ENCODE results near the gene LSM2. TPM values are rescaled to one million over a fixed set of nuclear protein-coding genes. Genes with fewer than 3 reads are reported as not detected.

The LSM2 gene
- polyA plus RNA-seq, 3 donors = 26.0 to 41.0 (median 40.0) TPM

DNA sequence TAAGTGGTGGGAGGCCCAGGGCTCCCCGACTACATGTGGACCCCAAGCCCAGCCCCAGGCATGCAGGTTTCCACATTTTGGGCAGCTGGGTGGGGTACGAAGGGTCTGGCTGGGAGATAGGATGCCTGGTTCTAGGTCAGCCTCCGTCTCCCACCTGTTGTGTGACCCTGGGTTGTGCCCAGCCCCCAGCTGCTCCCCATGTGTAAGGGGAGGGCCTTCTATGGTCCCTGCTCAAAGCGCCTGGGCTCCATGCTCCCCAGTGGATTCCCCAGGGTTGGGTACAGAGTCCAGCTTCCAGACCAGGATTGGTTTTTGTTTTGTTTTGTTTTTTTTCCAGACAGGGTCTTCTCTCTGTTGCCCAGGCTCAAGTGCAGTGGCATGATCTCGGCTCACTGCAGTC is 28.6 kb downstream of the LSM2 start:
- no peak overlapping the region for H3K4me3 Mint-ChIP-seq
- TF ChIP-seq, protein P1, sequence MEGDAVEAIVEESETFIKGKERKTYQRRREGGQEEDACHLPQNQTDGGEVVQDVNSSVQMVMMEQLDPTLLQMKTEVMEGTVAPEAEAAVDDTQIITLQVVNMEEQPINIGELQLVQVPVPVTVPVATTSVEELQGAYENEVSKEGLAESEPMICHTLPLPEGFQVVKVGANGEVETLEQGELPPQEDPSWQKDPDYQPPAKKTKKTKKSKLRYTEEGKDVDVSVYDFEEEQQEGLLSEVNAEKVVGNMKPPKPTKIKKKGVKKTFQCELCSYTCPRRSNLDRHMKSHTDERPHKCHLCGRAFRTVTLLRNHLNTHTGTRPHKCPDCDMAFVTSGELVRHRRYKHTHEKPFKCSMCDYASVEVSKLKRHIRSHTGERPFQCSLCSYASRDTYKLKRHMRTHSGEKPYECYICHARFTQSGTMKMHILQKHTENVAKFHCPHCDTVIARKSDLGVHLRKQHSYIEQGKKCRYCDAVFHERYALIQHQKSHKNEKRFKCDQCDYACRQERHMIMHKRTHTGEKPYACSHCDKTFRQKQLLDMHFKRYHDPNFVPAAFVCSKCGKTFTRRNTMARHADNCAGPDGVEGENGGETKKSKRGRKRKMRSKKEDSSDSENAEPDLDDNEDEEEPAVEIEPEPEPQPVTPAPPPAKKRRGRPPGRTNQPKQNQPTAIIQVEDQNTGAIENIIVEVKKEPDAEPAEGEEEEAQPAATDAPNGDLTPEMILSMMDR (IDR thresholded peaks at IDR 0.05) = no peak

DNA sequence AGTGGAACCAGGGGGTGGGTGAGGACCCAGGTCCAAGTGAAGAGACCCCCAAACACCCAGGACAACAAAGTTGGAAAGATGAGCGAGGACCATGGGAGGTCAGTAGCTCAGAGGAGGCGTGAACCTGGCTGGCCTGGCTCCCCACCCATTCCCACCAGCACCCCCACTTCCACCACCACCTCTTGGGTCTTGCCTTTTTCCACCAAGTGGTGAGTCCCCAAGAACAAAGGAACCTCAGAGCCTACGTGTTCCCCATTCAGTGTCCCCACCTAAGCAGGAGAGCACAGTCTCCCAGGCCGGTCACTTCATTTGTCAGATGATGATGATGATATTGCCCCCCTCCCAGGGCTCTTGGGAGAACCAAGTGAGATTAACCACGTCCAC is 29.1 kb downstream of the LSM2 start:
- Histone ChIP-seq H3K27me3 (ENCODE audit: control insufficient read depth in 2 of 2, insufficient read depth in 2 of 2, low read length in 2 of 2) (no peaks in the 10 kb centered on the region), H3K36me3 (replicated peaks in 1 of 2; ENCODE audit: control insufficient read depth in 1 of 2, insufficient read depth in 2 of 2, low read length in 2 of 2) (peaks cover 46 to 49% of the 10 kb centered on the region in 2 donors), H3K4me2 (replicated peaks; ENCODE audit: extremely low read depth, low read length, poor library complexity, severe bottlenecking) (no peak overlapping the region), H3K4me1 (ENCODE audit: control insufficient read depth in 1 of 2, insufficient read depth in 2 of 2, low read length in 2 of 2) (peaks cover 13 to 15% of the 10 kb centered on the region in 2 donors), H3K27ac (ENCODE audit: low read depth in 1 of 2, low read length in 2 of 2) (no peak overlapping the region), H2AFZ (ENCODE audit: insufficient read depth, low read depth, low read length, poor library complexity, severe bottlenecking) (no peak overlapping the region), H4K20me1 (ENCODE audit: insufficient read depth, low read length) (no peaks in the 10 kb centered on the region), H3K79me2 (ENCODE audit: insufficient read depth, low read length) (no peaks in the 10 kb centered on the region), H3K4me3 (replicated peaks in 1 of 3; ENCODE audit: low read depth in 2 of 3, low read length in 3 of 3) (no peak overlapping the region), H3K9ac (ENCODE audit: insufficient read depth, low read length, poor library complexity, severe bottlenecking) (peak overlapping the region; percentile 46), H3K9me3 (replicated peaks in 1 of 2; ENCODE audit: control insufficient read depth in 1 of 2, insufficient read depth in 1 of 2, low read length in 2 of 2) (no peaks in the 10 kb centered on the region)
- Mint-ChIP-seq H3K27ac (peak overlapping the region in 6 of 7 donors; percentile 15 to 74 (median 31)), H3K27me3 (ENCODE audit: low read depth in 3 of 3) (peaks cover 0 to 3% (median 2%) of the 10 kb centered on the region in 3 donors), H3K4me3 (no peak overlapping the region), H3K4me1 (peaks cover 15% of the 10 kb centered on the region), H3K9me3 (no peaks in the 10 kb centered on the region), H3K36me3 (peaks cover 37 to 53% of the 10 kb centered on the region in 2 donors)
- DNase-seq = no peak
- WGBS (ENCODE audit: insufficient coverage) = 96% methylated on average over 4 of the region's 5 CpGs
- TF ChIP-seq, protein P1 (IDR thresholded peaks at IDR 0.05) = no peak
- intact Hi-C loops (cut with micrococcal nuclease) = no loop called here

More for the DNA sequence above, 28.6 kb downstream of the LSM2 start:
- H3K36me3 Mint-ChIP-seq = peaks cover 42 to 58% of the 10 kb centered on the region in 2 donors
- peaks cover 15% of the 10 kb centered on the region for H3K4me1 Mint-ChIP-seq
- Histone ChIP-seq H3K9me3 (replicated peaks in 1 of 2; ENCODE audit: control insufficient read depth in 1 of 2, insufficient read depth in 1 of 2, low read length in 2 of 2) (no peaks in the 10 kb centered on the region), H4K20me1 (ENCODE audit: insufficient read depth, low read length) (no peaks in the 10 kb centered on the region), H3K4me2 (replicated peaks; ENCODE audit: extremely low read depth, low read length, poor library complexity, severe bottlenecking) (no peak overlapping the region), H2AFZ (ENCODE audit: insufficient read depth, low read depth, low read length, poor library complexity, severe bottlenecking) (no peak overlapping the region), H3K9ac (ENCODE audit: insufficient read depth, low read length, poor library complexity, severe bottlenecking) (no peak overlapping the region), H3K27me3 (ENCODE audit: control insufficient read depth in 2 of 2, insufficient read depth in 2 of 2, low read length in 2 of 2) (no peaks in the 10 kb centered on the region), H3K27ac (ENCODE audit: low read depth in 1 of 2, low read length in 2 of 2) (no peak overlapping the region), H3K4me1 (ENCODE audit: control insufficient read depth in 1 of 2, insufficient read depth in 2 of 2, low read length in 2 of 2) (peaks cover 13 to 15% of the 10 kb centered on the region in 2 donors), H3K4me3 (replicated peaks in 1 of 3; ENCODE audit: low read depth in 2 of 3, low read length in 3 of 3) (no peak overlapping the region), H3K36me3 (replicated peaks in 1 of 2; ENCODE audit: control insufficient read depth in 1 of 2, insufficient read depth in 2 of 2, low read length in 2 of 2) (peaks cover 51 to 54% of the 10 kb centered on the region in 2 donors), H3K79me2 (ENCODE audit: insufficient read depth, low read length) (no peaks in the 10 kb centered on the region)
- WGBS (ENCODE audit: insufficient coverage) = 98% methylated on average over 5 of the region's 5 CpGs
- DNase-seq = no peak
- no peaks in the 10 kb centered on the region for H3K9me3 Mint-ChIP-seq
- intact Hi-C loops (cut with micrococcal nuclease) = no loop called here
- peaks cover 0 to 3% (median 2%) of the 10 kb centered on the region in 3 donors for H3K27me3 Mint-ChIP-seq (ENCODE audit: low read depth in 3 of 3)
- peak overlapping the region in 4 of 7 donors; percentile 15 to 74 (median 36) for H3K27ac Mint-ChIP-seq

Measured in CD14-positive monocyte (primary cell).